ENCODE results near the gene KCNH1.
A peak's percentile ranks its signal among the peaks of the same experiment; 100 is the strongest.

Gene KCNH1

DNA sequence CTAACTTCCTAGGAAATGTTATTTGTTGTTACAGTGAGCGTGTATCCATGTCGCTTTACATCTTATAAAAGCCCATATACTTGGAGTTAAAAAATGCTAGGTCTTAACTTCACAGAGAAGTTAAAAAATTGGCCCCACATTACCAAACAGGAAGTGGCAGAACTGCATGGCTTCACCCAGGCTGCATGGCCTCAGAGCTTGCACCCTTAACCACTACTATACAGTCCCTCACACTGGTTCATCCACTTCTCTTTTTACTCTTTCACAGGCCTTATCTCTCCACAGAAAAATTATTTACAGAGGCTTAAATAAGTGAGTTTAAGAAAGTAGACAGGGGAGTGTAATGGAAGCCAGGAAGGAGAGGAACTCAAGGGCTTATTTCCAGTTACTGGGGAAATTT lies 402.8 kb downstream of the KCNH1 start:
- DNase-seq (ENCODE audit: extremely low read depth in 1 of 2, low read depth in 1 of 2), result no peak

DNA sequence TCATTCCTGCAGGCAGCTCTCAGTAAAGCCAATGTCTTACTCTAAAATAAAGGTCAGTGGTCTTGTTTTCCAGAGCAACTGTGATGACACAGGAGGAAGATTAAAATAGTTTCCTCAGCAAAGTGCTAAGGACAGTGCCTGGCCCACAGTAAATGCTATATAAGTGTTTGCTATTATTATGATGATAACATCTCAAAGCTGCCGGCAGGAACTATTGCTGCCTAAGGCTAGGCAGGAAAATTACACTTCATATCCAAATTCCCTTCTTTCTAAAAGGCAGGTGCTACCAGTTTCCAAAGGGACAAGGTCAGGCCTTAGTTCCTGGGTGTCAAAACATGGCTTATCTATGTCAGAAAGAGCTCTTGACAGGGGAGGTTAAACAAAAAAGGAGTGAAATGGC lies 403.9 kb downstream of the KCNH1 start:
- DNase-seq (ENCODE audit: extremely low read depth in 1 of 2, low read depth in 1 of 2), result no peak

DNA sequence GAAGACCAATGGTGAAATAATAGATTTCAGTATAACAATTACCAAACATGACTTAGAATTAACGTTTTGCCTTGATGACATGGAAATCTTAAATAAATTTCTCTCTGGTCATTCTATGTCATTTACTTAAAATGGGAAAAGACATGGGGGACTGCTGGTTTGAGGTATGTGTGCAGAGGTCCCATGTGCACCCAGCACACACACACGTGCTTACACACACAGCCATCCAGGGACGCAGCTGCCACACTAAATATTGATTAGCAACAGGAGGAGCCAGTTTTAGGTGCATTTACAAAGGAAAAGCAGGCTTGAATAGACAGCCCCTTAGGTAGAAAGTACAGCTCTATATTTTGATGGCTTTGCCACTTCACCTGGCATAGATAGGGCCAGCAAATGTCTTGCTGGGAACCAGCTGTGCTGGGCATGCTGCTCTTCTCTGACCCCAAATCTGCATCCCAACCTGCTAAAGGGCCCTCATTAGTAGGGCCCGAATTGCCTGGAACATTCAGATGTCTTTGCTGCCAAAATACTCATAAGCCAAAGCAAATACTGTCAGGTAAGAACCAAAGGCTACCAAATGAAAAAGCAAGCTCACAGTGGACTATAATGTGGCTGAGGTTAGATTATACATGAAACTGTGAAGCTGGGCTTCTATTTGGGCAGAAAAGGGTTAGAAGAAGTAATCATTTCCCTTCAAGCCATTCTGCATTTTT lies 405.4 kb downstream of the KCNH1 start:
- no peak for DNase-seq (ENCODE audit: extremely low read depth in 1 of 2, low read depth in 1 of 2)

DNA sequence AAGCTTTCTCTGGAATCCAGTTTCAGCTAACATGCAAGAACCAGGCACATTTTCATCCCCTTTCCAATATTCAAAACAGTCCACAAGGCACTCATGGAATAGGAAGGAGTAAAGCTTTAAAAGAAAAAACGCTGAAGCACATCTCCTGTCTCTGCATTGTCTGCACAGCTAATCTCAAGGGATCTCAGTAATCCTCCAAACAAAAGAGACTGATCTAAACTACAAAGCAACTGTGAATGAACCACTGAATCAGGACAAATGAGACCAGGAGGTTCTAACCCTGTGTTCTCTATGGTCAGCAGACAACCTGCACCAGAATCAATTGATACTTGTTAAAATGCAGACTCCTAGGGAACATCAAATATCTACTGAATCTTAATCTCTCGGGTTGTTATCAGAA lies 406.2 kb downstream of the KCNH1 start:
- no peak for DNase-seq (ENCODE audit: extremely low read depth in 1 of 2, low read depth in 1 of 2)

DNA sequence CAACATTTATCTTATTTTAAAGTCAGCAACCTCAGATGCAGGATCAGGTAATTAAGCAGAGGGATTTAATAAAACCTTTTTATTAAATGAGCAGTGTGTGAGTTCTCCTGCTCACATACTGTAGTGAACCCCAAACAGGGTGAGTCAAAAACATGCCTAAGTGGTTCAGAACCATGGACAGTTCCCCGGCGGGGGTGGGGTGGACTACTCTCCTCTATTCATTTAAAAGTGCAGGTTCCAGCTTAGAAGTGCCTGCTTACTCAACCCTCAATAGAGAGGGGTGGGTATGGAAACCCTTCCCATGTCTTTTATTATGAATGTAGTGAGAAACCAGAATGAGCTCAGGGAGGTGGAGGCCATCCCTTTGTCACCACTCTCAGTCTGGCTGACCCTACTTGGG lies 407.3 kb downstream of the KCNH1 start:
- DNase-seq (ENCODE audit: extremely low read depth in 1 of 2, low read depth in 1 of 2), result peak in 1 of 2 donors; percentile 2

DNA sequence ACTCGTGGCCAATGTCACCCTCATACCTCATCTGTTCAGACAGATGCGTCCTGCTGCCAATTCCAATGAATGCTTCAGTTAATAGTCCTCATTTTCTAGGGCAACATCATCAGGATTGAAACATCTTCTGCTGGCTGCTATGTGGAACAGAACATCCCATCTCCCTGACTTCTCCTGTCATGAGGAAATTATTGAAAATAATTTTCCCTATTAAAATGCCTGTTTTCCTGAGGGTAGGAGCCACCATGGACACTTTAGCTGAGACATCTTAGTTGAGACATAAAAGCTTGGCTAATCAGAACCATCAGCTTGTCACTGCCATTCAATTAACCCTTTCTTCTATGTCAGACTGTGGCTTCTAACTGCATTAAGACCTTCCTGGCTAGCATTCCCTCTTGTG lies 409.2 kb downstream of the KCNH1 start:
- no peak for DNase-seq (ENCODE audit: extremely low read depth in 1 of 2, low read depth in 1 of 2)

DNA sequence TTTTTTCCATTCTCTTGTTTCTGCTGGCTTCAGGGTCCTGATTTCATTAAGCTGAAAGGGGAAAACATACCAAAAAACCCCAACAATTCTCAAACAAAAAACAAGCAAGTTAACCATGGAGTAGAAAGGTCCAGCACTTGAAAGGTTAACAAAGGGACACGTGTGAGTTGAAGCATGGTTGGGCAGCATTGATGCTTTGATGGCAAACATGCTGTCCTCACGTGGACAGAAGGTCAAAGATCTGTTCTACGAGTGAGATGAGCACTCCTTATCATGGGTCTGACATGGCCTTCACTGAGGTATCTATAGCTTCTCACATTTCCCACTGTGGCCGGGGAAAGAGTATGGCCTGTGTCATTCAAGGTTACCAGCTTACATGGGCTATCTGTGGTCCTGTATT lies 410.3 kb downstream of the KCNH1 start:
- DNase-seq (ENCODE audit: extremely low read depth in 1 of 2, low read depth in 1 of 2), result no peak

DNA sequence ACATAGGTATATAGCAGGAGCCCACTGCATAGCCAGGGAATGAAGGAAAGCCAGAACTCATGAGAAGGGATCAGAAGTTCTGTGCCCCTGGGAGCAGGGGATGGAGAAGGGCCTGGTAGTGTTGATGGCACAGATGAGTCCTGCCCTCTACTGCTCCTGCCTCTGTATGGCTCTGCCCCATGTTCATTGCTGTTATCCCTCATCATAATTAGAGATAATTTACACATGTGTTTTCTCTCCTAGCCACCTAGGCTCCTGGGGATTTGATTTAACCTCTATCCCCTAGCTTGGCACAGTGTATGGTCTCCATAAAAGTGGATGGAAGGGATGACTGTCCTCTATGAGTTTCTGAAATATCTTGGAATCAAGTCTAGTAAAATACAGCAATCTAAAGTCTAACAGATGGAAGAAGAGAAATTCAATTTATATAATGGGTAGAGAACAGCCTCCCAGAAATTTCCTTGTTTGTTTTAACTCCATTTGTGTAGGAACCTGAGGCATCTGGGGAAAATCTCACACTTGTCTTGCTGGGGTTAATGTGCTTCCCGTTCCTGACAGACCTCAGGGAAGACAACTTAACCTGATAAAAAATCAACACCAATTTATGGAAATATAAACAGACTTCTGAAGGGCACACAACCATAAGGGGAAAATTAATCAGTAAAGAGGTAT lies 411.4 kb downstream of the KCNH1 start:
- DNase-seq (ENCODE audit: extremely low read depth in 1 of 2, low read depth in 1 of 2), result no peak

DNA sequence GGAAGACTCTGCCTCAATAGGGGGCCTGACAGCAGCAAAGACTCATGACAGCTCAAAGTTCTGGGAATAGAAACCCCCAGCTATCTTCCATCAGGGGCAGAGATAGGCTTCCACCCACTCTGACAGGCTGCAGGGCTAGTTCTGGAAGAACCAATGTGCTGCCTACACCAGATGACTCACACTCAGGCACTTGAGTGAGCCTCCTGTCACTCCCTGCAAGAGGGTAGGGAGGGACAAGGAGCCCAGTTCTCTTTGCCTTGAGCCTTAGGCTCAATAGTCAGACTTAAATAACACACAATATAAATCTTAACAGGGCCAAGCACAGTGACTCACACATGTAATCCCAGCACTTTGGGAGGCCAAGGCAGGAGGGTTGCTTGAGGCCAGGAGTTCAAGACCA lies 418.9 kb downstream of the KCNH1 start:
- DNase-seq (ENCODE audit: extremely low read depth in 1 of 2, low read depth in 1 of 2), result no peak

DNA sequence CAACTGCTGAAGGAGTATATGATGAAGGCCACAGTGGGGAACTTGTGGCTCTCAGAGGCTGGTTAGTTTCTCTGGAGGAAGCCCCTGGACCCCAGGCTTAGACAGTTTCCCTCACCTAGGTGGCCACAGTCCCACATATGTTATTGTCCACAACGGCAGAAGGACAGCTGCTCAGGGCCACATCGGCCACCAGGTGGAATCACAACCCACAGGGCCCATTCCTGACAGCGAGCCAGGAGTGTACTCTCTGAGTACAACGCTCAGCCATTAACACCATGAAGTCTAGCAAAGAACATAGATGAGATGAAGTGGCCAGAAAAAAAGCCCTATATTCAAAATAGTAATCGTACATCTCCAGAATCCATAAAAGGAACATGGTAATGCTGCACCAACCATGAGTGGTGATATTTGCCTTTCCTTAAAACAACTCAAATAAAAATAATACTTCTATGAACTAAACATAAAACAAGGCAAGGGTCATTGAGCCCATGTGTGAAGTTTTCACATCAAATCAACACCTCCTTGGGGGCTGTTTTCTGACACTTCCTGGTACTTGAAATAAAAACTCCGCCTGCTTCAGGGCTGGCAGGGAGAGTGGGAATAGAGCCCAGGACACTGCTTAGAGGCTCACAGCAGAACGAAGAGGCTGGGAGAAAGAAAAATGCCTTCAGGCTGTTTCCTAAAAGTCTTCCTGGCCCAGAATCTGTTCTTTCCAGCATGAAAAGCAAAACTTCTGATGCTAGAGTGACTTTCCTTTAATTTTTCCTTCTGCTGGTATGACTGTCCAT lies 421.9 kb downstream of the KCNH1 start:
- DNase-seq (ENCODE audit: extremely low read depth in 1 of 2, low read depth in 1 of 2), result no peak

DNA sequence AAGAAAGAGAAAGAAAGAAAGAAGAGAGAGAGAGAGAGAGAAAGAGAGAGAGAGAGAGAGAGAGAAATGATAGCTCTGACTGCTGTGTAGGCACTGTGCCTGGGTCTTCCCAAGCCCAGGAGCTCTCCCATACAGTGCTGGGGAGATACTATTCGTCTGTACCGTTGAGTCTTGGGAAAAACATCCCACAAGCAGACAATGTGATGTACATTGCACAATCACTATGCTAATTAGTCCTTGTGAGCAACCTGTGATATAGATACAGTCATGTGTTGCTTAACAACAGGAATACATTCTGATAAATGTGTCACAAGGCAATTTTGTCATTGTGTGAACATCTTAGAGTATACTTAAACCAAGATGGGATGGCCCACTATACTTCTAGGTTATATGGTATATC lies 424.2 kb downstream of the KCNH1 start:
- no peak for DNase-seq (ENCODE audit: extremely low read depth in 1 of 2, low read depth in 1 of 2)

DNA sequence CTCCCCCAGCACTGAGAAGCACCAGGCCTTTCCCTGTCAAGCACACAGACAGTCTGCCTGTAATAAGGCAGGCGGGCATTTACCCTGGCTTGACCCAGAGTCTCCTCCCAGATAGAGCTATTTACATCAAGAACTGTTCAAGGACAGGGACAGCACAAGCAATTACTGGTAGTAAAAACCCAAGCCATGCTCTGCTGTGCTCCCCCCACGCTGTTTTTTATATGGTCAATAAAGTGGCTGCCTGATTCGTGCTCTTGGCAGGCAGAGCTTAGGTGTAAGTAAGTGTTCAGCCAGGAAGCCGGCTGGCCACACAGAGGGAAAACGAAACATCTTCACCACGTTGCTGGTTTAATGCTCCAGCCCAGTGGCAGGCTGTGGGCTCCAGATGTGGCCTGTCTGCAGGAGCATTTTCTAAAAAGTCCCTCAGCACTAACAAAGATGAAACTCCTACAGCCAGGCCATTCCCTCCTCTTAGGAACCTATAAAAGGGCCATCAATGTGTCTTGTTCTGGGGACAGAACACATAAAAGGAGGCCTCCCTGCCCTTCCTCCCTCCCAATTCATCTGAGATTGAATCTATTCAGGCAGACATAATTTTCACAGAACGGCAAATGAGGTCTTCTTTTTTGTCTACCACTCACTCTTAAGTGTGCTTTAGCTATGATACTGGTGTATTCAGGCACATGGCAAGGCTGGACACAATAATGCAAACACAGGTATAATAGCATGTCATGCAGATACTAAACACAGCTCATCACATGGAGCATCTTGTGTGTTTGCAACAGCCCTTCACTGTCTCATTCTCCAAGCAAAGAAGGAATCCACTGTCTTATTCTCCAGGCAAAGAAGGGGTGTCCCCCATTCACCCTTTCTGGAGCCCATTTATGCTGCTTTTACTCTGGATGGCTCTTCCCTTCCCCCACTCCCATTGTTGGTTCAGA lies 426.4 kb downstream of the KCNH1 start:
- DNase-seq (ENCODE audit: extremely low read depth in 1 of 2, low read depth in 1 of 2), result no peak

DNA sequence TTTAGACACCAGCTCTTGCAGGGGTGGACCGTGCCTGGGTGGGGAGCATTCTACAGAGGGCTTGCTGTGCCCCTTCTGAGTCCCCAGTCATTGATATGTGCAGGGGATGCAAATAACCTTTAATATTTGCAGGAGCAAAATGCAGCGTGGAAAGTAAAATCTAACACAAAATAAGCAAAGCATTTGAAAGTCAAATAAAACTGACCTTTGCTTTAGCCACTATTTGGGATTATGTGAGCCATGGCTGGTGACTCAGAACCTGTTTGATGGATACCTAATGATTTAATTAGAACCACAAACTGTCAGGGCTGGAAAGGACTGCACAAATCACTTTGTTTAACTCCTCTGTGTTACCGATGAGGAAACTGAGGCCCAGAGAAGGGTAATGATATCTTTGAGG lies 427.7 kb downstream of the KCNH1 start:
- no peak for DNase-seq (ENCODE audit: extremely low read depth in 1 of 2, low read depth in 1 of 2)

DNA sequence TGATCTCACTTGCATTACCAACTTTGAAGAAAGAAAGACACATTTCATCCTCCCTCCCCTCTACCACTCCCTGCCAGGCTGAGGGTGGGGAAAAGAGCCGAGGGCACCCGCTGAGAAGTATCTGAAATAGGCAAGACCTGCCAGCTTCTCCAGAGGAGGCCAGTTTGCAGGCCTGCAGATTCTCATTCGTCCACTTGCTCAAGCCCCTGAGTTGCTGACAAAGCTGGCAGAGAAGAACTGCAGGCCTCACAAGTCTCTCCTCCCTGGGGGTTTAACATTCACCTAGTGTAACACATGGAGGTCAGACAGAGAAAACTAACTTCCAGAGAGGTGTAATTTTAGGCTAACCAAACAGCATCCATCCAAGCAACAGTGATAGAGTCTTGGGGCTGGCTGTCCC lies 428.9 kb downstream of the KCNH1 start:
- DNase-seq (ENCODE audit: extremely low read depth in 1 of 2, low read depth in 1 of 2), result no peak

DNA sequence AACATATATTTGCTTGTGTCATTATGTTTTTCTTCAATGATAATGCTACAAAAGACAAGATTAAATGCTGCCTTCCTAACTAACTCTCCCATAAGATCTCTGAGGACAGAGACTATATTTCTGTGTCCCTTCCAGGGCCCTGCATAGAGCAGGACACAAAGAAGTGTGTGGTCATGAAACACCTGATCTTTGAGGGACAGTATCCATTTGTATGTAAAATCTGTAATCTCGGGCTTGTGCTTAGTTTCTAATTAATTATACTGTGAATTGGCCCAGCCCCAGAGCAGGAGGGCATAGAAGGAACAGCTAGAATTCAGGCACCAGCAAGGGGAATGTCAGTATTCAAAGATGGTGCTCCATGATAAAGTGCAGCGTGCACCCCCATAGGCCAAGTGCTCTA lies 430.4 kb downstream of the KCNH1 start:
- DNase-seq (ENCODE audit: extremely low read depth in 1 of 2, low read depth in 1 of 2), result no peak

DNA sequence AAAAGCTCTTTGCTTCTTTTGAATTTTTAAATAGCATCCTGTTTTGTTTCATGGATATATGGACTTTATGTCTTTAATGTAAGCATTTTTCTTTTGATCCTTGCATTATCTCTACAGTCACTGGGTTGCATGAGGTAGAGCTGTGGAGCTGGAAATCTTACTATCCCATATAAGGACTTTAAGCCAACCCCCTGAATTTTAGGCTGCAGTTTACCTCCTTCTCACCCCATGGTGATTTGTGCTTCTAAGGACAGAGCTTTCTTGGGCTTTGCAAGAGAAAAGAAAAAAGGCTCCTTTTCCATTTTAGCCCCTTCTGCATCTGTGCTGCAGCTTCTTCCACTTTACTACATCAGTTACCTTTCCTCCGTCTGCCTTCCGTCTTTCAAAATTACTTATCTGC lies 431.4 kb downstream of the KCNH1 start:
- DNase-seq (ENCODE audit: extremely low read depth in 1 of 2, low read depth in 1 of 2), result no peak

DNA sequence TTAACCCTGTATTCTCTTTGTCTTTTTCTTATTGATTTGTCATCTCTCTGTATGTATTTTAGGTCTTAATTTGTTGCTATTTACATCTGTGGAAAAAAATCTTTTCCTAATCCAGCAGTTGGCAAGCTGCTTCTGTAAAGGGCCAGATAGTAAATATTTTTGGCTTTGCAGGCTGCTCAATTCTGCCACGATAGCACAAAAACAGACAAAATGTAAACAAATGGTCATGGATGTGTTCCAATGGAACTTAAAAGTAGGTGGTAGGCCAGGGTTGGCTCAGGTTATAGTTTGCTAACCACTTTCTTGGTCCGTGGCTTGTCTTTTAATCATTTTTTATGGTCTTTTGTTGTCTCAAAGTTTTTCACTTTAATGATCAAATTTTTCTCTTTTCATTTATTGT lies 433.4 kb downstream of the KCNH1 start:
- DNase-seq (ENCODE audit: extremely low read depth in 1 of 2, low read depth in 1 of 2), result no peak

DNA sequence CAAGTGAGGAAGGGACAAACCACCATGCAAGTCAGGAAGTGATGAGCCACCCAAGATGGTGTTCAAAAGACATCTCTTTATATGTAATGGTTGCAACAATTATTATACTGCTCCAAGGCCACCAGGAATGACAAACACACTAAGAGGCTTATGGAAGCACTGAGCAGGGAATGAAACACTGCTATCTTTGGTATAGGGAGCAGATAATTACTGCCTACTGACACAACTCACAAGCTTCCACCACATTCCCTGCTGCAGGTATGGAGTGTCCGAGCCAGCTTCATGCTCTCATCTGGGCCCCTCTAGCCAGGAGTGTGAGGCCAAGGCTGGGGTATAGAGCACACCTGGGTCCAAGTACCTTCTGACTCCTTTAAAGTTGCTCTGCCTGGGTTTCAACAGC lies 433.9 kb downstream of the KCNH1 start:
- no peak for DNase-seq (ENCODE audit: extremely low read depth in 1 of 2, low read depth in 1 of 2)

DNA sequence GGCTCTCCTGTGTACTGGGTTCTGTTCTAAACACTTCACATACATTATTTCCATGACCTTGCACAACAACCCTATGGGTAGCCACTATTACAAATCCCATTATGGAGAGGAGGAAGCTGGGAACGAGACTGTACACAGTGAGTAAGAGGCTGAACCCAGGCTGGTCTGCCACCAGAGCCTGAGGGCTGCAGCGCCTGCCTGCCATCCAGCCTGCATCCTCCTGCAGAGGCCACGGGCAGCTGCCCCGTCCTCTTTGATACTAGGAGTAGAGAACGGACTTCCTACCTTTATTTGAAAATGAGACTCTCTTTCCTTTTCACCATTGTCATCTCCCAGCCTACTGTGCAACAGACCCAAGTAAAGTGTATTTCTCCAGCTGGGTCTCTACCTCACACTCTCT lies 435.3 kb downstream of the KCNH1 start:
- no peak for DNase-seq (ENCODE audit: extremely low read depth in 1 of 2, low read depth in 1 of 2)

DNA sequence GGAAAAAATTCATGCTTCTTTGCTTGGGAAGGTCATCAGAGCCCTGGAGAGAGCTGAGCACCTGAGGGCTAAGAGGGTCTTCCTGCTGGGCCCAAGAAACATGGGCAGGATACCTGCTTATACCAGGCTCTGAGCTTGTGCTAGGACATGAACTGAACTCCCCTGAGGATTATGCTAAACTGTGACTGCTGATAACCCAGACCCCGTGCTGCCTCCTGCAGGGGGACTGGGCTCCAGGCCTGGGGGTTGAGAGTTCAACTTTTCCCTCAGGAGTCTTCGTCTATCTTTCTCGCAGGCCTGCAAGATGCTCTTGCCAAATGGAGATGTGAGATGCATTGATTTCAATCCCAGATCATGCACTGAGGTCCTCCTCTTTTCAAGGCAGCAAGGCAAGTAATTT lies 436.8 kb downstream of the KCNH1 start:
- no peak for DNase-seq (ENCODE audit: extremely low read depth in 1 of 2, low read depth in 1 of 2)

DNA sequence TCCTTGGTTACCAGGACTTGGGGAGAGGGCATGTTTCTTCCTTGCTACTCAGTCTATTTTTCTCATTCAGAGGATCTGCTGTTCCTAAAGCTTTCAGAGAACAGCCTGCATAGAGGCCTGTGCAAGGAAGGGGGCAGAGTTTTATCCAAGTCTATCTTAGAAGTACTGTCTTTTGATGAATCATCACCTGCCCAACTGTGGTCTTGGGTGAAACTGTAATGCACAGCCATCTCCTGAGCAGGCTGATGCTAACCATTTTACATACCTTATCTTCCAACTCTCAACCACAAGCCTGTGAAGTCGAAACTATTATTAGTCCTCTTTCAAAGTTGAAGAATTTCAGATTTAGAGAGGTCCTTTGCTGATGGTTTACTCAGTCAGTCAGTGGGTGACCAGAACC lies 437.2 kb downstream of the KCNH1 start:
- DNase-seq (ENCODE audit: extremely low read depth in 1 of 2, low read depth in 1 of 2), result peak in 1 of 2 donors; percentile 11
